ENCODE results near the gene HPX.

GRCh38 chr11:6482441-6482840 lies 41.7 kb upstream of the HPX start:
- TF ChIP-seq POLR2A (IDR thresholded peaks at IDR 0.05; ENCODE audit: low read depth, low read length) (no peak), POLR2AphosphoS5 (IDR thresholded peaks at IDR 0.05; ENCODE audit: low read depth, low read length) (no peak), TAF1 (IDR thresholded peaks at IDR 0.05; ENCODE audit: low read depth, low read length) (no peak), SPI1 (IDR thresholded peaks at IDR 0.05; ENCODE audit: low read depth, low read length) (no peak)
